HFFc6 (cell line): ENCODE results near the gene ZNF521. TPM values are rescaled to one million over a fixed set of nuclear protein-coding genes. Genes with fewer than 3 reads are reported as not detected.

ENCODE experiments used
- DNase-seq: peaks from one replicate; pipeline ENCODE4 v3.0.0-alpha.2; 2018
- H3K27ac Mint-ChIP-seq: 2 replicates; pipeline ENCODE4 v1.8.0; 2020; ENCODE audit warnings: mild to moderate bottlenecking, mixed read lengths
- H3K27me3 Mint-ChIP-seq: 2 replicates; pipeline ENCODE4 v1.8.0; 2021; ENCODE audit warnings: mild to moderate bottlenecking, moderate library complexity, mixed read lengths; ENCODE audit not compliant: insufficient read depth
- H3K36me3 Mint-ChIP-seq: 2 replicates; pipeline ENCODE4 v1.8.0; 2021; ENCODE audit warnings: low read depth, mixed read lengths
- H3K4me1 Mint-ChIP-seq: 2 replicates; pipeline ENCODE4 v1.8.0; 2020; ENCODE audit warnings: low read depth, mixed read lengths
- H3K4me3 Mint-ChIP-seq: 2 replicates; pipeline ENCODE4 v1.8.0; 2020; ENCODE audit warnings: mild to moderate bottlenecking, moderate library complexity, mixed read lengths
- H3K9me3 Mint-ChIP-seq: 2 replicates; pipeline ENCODE4 v1.8.0; 2020; ENCODE audit warnings: mild to moderate bottlenecking, mixed read lengths
- total RNA-seq, 6 experiments: library from RNA; stranded (reverse); fragmentation: NEBNext Ultra II Directional; extraction: Animal tissue kit (Norgen Biotek cat#: 25700); gene quantifications; 2 replicates in 1 of 6; 3 replicates in 5 of 6; pipeline ENCODE4 v1.2.3, GENCODE V29; 2021
- TF ChIP-seq, protein P1 (sequence below): fragments of 200-600 bp; sonication (generic); IDR thresholded peaks from 2 replicates; pipeline ENCODE4 v1.5.0; 2021; ENCODE audit warnings: antibody characterized with exemption, mild to moderate bottlenecking

ZNF521 gene
- total RNA-seq, 6 experiments from 2014 or later, result 0.27 to 5.3 (median 0.84) TPM

DNA sequence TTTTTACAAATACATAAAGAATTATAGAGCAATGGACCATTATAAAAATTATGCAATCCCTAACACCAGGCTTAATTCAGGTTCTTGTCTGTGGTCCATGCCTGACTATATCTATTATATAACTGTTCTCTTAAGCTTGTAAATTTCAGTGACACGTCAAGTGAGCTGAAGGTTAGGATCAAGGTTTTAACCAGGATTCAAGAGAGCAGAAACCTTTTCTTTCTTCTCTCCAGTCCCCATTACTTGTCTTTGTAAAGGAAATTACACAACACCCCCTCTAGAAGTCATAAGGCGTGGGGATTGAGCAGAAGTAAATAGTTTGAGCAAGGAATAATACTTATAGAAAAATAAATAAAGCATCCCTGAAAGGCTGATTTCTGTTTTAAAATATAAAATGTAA lies 122.0 kb downstream of the ZNF521 start:
- Mint-ChIP-seq H3K27ac (no peak overlapping the region), H3K36me3 (no peaks in the 10 kb centered on the region), H3K27me3 (no peaks in the 10 kb centered on the region; the same call in 1 of the 2 replicates), H3K9me3 (no peaks in the 10 kb centered on the region), H3K4me3 (no peak overlapping the region), H3K4me1 (peaks cover 38% of the 10 kb centered on the region)
- TF ChIP-seq, protein P1, sequence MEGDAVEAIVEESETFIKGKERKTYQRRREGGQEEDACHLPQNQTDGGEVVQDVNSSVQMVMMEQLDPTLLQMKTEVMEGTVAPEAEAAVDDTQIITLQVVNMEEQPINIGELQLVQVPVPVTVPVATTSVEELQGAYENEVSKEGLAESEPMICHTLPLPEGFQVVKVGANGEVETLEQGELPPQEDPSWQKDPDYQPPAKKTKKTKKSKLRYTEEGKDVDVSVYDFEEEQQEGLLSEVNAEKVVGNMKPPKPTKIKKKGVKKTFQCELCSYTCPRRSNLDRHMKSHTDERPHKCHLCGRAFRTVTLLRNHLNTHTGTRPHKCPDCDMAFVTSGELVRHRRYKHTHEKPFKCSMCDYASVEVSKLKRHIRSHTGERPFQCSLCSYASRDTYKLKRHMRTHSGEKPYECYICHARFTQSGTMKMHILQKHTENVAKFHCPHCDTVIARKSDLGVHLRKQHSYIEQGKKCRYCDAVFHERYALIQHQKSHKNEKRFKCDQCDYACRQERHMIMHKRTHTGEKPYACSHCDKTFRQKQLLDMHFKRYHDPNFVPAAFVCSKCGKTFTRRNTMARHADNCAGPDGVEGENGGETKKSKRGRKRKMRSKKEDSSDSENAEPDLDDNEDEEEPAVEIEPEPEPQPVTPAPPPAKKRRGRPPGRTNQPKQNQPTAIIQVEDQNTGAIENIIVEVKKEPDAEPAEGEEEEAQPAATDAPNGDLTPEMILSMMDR, result no peak
- no peak for DNase-seq

DNA sequence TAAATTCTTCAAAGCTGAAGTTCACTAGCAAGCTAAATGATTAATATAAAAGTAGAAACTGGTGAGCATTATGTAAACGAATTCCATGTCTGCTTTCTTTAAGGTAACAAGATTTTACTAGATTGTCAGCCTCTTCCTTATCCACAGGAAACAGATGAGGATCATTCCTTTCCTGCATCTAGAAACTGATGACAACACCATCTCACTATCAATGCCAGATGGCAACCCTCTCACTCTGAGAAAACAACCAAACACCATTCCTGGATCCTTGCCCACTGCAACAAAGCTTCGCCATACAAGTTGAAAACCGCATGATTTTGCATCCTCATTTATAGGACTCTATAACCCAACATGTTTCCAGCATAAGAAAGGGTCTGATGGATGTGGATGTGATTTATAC lies 122.9 kb downstream of the ZNF521 start:
- Mint-ChIP-seq H3K4me3 (no peak overlapping the region), H3K4me1 (peaks cover 35% of the 10 kb centered on the region)

DNA sequence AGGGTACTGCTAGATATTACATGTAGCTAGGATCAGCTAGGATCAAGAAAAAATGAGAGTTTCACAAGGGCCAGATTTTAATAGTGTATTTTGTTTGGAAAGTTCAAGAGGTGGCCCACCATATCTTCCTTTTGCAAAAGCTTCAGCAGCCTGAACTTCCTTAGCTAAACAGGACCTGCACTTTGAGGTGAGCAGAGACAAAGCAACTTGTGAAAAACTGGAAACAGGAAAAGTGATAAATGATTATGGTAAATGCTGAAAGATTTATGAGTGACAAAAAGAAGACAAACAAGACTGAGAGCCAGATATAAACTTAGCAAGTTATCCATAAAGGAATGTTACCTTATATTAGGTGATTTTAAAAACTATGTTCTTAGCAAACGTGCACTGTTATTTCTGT lies 123.6 kb downstream of the ZNF521 start:
- no peaks in the 10 kb centered on the region for H3K36me3 Mint-ChIP-seq
- TF ChIP-seq, protein P1, result no peak
- H3K4me3 Mint-ChIP-seq, result no peak overlapping the region
- H3K9me3 Mint-ChIP-seq, result no peaks in the 10 kb centered on the region; the same call in 1 of the 2 replicates
- H3K27ac Mint-ChIP-seq, result no peak overlapping the region
- peaks cover 28% of the 10 kb centered on the region for H3K4me1 Mint-ChIP-seq
- no peak for DNase-seq
- no peaks in the 10 kb centered on the region; the same call in 1 of the 2 replicates for H3K27me3 Mint-ChIP-seq

More for the DNA sequence above, 122.9 kb downstream of the ZNF521 start:
- DNase-seq, result peak; percentile 20
- H3K27ac Mint-ChIP-seq, result no peak overlapping the region
- H3K9me3 Mint-ChIP-seq, result no peaks in the 10 kb centered on the region; the same call in 1 of the 2 replicates
- H3K36me3 Mint-ChIP-seq, result no peaks in the 10 kb centered on the region
- H3K27me3 Mint-ChIP-seq, result no peaks in the 10 kb centered on the region; the same call in 1 of the 2 replicates
- TF ChIP-seq, protein P1, result no peak

DNA sequence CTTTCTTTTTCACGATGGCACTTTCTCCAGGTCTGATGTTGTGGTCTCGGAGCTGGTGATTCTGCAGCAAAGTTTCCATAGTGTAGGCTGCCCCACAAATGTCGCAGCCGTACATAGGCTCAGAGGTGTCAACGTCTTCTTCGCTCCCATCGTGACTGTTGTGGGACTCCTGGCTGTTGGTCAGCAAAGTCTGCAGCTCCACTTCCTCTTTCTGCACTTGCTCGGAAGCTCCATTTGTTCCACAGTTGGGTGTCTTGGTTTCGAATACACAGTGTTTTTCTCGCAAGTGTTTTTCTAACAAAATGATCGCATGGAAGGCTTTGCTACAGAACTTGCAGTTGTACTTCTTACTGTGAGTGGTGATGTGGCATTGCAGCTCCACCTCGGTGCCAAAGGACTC lies 126.8 kb downstream of the ZNF521 start:
- no peak for DNase-seq
- Mint-ChIP-seq H3K27me3 (no peaks in the 10 kb centered on the region; the same call in 1 of the 2 replicates), H3K36me3 (no peaks in the 10 kb centered on the region), H3K4me1 (peaks cover 10% of the 10 kb centered on the region; the same call in 1 of the 2 replicates), H3K4me3 (no peak overlapping the region), H3K27ac (no peak overlapping the region), H3K9me3 (no peaks in the 10 kb centered on the region; the same call in 1 of the 2 replicates)
- TF ChIP-seq, protein P1, result no peak

DNA sequence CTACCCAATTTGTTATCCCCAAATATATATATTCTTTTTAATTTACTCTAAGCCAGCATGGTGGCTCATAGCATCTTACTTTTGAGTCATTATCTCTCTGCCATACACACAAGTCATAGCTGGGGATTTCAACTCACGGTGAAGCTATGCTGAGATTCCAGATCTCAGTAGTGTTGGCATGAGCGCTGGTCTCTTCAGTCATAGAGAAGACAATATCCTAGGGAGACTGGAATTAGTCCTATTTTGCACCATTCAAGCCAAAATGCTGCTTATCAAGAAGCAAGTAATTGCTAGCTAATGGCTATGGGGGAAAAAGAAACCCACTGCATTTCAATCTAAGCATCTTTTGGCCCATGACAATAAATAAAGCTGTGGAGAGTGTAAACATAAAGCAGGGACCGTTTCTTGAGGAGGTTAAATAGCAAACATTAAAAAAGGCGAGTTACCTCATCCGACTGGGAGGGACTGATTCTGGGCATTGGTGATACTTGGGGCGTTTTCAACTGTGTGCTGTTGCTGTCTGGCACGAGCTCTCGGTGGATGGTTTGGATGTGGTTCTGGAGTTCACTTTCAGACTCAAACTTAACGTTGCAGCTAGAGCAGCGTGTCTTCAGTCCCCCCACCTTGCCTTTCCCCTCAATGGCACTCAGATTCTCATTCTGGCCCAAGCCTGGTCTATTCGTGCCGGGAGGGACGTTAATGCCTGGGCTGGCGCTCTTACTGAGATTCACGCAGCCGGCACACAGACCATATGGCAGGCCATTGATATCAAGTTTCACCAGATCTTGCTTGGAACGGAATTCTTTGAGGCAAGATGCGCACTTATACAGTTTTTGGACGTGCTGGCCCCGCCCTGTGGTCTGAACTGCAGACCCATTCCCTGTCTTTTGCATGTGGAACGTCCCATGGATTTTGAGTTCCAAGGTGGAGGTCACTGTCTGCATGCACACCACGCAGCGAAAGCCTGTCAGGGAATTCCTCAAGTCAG lies 127.8 kb downstream of the ZNF521 start:
- Mint-ChIP-seq H3K27ac (no peak overlapping the region), H3K9me3 (no peaks in the 10 kb centered on the region; the same call in 1 of the 2 replicates), H3K4me1 (peaks cover 7% of the 10 kb centered on the region; the same call in 1 of the 2 replicates), H3K27me3 (no peaks in the 10 kb centered on the region; the same call in 1 of the 2 replicates), H3K36me3 (no peaks in the 10 kb centered on the region), H3K4me3 (no peak overlapping the region)
- no peak for DNase-seq
- TF ChIP-seq, protein P1, result no peak
